Epithelial cell of prostate (primary cell): ENCODE data around the gene EPHA10.
"Not testable (repeated sequence)": the region's sequence is repeated elsewhere in the genome, so short reads cannot be mapped to it uniquely, and the experiment has no call there.

ENCODE experiments used
- DNase-seq: peaks from one replicate; pipeline ENCODE4 v3.0.0-alpha.2; 2011; ENCODE audit warnings: low read depth, low spot score
- H3K27ac ChIP-seq: fragments of 450-650 bp; 2 replicates; pipeline ENCODE4 v1.5.1; 2017; ENCODE audit warnings: mild to moderate bottlenecking

Gene EPHA10

GRCh38 chr1:37738619-37739018 is 26.3 kb downstream of the EPHA10 start:
- not testable (repeated sequence) for DNase-seq, H3K27ac ChIP-seq

DNA sequence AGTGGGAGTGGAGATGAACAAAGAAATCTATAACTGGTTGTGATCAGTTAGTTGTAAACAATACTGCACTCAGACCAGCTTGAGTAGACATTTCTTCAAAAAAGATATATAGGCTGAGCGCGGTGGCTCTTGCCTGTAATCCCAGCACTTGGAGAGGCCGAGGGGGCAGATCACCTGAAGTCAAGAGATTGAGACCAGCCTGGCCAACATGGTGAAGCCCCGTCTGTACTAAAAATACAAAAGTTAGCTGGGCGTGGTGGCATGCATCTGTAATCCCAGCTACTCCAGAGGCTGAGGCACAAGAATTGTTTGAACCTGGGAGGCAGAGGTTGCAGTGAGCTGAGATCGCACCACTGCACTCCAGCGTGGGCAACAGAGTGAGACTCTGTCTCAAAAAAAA is 26.9 kb downstream of the EPHA10 start:
- H3K27ac ChIP-seq: not testable (repeated sequence)

GRCh38 chr1:37734629-37735591 is 30.0 kb downstream of the EPHA10 start:
- no peak for DNase-seq

More for the DNA sequence above, 26.9 kb downstream of the EPHA10 start:
- DNase-seq: not testable (repeated sequence)

GRCh38 chr1:37732111-37732780 is 32.7 kb downstream of the EPHA10 start:
- no peak for DNase-seq
- no peak overlapping the region for H3K27ac ChIP-seq

More at GRCh38 chr1:37734629-37735591, 30.0 kb downstream of the EPHA10 start:
- H3K27ac ChIP-seq: no peak overlapping the region

- H3K27ac ChIP-seq: no peak overlapping the region
- DNase-seq: no peak
Measured at GRCh38 chr1:37731312-37732019, 33.5 kb downstream of the EPHA10 start.

DNA sequence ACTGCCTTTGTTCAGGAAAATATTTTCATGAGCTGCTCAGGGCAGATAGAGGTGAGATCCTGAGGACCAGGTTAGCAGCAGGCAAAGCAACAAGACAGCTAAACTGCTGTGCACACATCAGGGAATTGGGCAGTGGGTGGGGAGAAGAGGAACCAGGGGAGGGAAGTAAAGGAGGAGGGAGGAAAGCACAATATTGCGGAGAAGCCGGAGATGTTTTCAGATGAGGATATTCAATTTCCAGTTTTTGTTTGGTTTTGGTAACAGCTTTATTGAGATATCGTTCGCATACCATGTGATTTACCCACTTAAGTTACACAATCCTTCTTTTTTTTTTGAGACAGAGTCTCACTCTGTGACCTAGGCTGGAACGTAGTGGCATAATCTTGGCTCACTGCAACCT is 34.5 kb downstream of the EPHA10 start:
- no peak overlapping the region for H3K27ac ChIP-seq
- DNase-seq: no peak

DNA sequence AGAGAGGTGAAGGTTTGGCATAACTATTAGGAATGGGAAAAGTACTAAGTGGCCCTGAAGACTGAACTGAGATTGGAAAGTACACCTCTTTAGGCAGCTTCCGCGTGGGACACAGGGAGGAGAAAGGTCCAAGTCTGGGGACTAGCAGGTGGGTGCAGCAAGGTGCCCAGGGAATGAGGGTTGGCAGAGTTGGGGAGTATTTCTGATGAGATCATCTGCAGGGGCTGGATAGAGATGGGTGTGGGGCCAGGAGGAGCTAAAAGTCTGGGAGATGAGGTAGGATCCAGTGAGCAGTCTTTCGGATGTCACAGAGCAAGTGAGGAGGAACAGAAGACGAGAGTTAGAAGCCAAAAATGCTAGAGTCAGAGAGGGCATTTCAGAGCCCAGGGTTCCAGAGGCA is 36.5 kb downstream of the EPHA10 start:
- H3K27ac ChIP-seq: no peak overlapping the region
- no peak for DNase-seq

DNA sequence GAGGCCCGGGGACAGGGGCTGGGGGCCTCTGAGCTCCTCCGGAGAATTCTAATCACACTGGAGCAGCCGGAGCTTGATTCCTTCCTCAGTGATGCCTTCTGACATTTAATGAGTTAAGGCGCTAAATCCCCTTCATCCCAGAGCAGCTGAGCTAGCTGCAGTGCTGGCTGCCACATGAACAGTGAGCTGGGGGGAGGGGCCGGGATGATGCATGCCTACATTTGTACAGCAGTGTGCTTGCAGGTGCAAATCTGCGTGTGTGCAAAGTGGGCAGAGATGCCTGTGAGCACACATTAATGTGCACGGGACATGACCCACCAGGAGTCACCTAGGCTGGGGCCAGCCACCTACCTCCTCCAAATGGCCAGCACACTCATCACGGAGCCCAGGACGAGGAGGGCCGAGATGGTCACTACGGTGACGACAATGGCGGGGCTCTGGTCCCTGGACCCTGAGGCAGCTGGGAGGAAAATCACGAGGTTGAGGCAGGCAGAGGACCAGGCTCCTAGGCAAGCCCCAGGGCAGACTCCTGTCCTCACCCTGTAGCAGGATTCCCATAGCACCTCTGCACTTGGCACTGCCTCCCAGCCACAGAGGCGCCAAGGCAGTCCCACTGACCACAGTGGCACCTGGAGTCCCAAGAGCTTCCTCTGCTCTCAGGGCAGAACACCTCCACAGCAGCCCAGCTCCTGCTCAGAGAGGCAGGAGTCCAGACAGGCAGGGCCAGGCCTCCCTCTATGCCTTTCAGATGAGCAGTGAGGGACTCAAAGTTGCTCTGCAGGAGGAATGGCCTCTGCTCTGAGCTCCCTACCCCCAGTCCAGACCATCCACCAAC is 38.0 kb downstream of the EPHA10 start:
- no peak overlapping the region for H3K27ac ChIP-seq
- no peak for DNase-seq

- H3K27ac ChIP-seq: no peak overlapping the region
- DNase-seq: no peak
Measured at GRCh38 chr1:37725851-37726613, 38.9 kb downstream of the EPHA10 start.

- DNase-seq: no peak
- H3K27ac ChIP-seq: no peak overlapping the region
Measured at GRCh38 chr1:37724575-37724974, 40.3 kb downstream of the EPHA10 start.

DNA sequence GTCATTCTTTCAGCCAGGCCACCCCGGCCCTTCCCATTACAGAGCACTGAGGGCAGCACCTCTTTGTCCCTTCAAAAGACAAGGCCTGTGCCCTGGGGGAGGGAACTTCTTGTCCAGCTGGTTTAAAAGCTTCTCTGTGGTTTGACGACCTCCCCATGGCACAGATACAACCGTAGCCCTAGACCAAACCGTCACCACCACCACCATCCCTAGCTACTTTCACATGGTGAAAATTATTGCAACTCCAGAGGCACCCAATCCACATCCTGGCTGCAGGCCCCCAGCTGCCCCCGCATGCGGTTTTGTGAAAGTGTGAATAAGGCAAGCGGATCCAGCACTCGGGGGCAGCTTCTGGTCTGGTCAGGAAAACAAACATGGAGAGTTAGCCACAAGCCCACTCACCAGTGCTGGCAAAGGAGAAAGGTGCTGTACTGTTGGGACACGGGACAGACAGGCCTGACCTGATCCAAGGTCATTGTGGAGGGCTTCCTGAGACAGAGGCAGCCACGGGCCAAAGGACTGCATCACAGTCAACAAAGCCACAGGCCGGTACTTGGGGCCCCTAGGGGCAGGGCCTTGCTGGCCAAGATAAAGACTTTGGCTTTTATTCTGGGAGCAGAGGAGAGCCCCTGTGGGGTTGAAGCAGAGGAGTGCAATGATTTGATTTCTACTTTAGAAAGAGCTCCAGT is 41.4 kb downstream of the EPHA10 start:
- no peak overlapping the region for H3K27ac ChIP-seq
- no peak for DNase-seq

- no peak overlapping the region for H3K27ac ChIP-seq
- no peak for DNase-seq
Measured at GRCh38 chr1:37723072-37723389, 41.9 kb downstream of the EPHA10 start.

DNA sequence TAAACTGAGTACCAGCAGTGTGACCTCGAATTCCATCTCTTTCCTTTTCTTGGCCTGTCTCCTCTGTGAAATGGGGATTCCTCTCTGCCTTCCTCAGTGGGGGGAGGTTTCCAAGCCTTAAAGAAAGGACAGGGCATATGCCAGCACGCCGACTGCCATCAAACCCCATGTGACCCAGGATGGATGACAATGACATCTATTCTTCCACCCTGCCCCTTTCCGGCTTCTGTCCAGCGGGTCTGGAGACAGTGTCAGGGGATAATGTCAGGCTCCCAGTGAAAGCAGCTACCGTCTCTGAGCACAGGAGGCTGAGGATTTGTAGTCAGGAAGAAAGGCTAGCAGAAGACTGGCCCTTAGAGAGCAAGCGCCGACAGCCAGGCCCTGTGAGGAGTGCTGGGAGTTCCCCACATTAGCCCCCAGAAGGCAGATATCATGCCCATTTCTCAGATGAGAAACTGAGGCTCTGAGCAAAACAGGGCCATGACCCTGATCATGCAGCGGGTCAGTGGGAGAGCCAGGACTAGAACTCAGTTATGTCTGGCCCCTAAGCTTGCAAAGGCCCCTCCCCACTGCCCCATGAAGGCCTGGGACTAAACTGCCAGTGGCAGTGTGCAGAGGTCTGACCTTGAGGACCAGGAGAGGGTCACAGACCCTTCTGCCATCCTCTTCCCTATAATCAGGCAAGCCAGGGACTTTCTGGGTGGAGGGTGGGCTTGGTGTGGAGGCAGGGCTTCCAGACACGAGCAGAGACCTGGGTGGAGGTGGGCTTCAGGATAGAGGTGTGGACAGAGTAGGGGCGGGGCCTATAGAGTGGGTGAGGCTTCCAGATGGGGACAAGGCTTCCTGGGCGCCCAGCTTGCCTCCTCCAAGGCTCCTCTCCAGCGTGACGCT is 42.5 kb downstream of the EPHA10 start:
- no peak overlapping the region for H3K27ac ChIP-seq
- no peak for DNase-seq

DNA sequence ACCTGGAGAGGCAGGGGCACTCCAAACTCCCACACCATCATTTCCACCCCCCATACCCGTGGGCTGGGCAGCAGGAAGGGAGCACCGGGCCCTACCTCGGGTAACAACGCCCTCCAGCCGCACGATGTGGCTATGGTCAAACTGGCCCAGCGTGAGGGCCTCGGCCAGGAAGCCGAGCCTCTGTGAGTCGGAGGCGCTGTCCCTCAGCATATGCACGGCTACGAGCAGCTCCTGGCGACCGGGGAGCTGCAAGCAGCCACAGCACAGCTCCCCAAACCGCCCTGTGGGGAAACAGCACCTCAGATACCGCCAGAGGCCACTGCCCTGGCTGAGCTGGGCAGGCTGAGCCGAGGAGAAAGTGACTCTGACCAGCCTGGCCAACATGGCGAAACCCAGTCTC is 43.4 kb downstream of the EPHA10 start:
- no peak for DNase-seq
- H3K27ac ChIP-seq: no peak overlapping the region

DNA sequence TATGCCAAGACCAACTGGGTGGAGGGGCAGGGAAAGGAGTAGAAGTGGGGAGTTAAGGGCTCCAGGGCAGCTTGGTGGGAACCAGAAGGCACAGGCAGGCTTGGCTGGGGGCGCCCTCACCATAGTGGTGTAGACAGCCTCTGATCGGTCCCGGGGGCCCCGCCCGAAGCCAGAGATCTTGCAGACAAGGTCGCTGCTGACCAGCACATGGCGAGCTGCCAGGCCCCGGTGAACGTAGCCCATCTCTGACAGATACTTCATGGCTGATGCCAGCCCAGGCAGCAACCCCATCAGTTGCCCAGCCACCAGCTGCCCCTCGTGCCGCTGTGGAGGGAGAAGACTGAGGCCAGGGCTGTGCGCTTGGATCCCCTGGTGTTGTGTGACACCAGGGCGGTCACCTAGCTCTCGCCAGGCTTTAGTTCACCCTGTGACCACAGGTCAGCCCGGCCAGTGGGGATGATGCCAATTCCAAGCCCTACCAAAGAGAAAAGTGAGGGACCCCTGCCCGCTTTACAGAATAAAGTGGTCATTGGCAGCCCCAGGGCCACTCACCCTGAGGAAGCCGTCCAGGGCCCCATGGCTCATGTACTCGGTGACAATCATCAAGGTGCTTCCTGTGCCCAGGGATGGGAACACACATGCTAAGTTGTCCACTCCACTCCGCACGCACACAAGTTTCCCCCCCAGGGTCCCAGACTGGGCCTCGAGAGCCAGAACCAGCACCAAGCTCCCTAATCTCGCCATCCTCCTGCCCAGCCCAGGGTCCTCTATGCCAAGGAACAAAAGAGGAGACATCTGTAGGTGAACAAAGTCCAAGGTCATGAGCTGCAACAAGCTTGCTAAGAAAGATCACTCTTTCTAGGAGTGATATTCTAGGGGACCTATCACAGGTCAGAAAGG is 44.4 kb downstream of the EPHA10 start:
- no peak for DNase-seq
- no peak overlapping the region for H3K27ac ChIP-seq

DNA sequence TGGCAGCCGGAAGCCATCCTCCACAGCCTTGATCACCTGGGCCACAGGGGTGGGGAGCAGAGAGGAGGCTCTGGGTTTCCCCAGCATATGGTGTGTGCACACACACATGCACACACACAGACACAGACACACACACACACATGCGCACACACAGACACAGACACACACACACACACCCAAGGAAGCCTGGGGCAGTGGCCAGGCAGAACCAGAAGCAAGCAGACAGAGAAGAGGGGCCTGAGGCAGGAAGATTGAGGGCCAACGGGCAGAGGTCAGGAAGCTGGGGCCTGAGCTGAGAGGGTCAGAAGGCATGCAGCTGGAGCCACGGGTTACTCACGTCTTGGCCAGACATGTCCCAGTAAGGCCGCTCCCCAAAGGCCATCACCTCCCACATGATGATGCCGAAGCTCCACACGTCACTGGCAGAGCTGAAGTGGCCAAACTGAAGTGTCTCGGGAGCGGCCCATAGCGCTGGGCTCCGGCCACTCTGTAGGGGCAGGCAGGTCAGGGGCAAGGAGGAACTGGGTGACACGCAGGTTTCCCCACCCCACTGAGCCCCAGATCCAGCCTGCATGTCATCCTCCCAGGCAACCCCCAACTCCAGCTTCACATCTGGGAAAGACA is 45.2 kb downstream of the EPHA10 start:
- no peak for DNase-seq
- H3K27ac ChIP-seq: no peak overlapping the region
